ENCODE data around the gene LAPTM4A. TPM values are rescaled to one million over a fixed set of nuclear protein-coding genes. Genes with fewer than 3 reads are reported as not detected.
A peak's percentile ranks its signal among the peaks of the same experiment; 100 is the strongest.

Gene LAPTM4A
- total and polyA plus RNA-seq, 4 donors, result 211 to 327 (median 246) TPM

DNA sequence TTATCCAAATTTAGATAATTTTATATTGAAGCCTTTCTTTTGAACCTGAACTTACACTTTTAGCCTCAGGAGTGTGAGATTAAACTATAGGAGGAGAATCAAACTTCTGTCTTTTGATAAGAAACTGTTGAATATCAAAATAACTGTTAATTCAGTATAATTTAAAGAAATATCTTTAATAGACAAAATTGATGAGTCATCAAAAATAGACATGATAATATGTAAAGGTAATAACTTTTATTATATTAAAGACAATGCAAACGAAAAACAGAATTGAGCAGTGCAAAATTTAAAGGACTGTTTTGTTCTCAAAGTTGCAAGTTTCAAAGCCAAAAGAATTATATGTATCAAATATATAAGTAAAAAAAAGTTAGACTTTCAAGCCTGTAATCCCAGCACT lies 59.5 kb downstream of the LAPTM4A start:
- ATAC-seq (ENCODE audit: low FRiP score), result no peak
- Histone ChIP-seq H3K9me3 (ENCODE audit: control insufficient read depth, low read length) (no peaks in the 10 kb centered on the region), H3K27me3 (ENCODE audit: control insufficient read depth in 1 of 2, insufficient read depth in 2 of 2, low read length in 1 of 2) (no peaks in the 10 kb centered on the region), H3K4me1 (ENCODE audit: control insufficient read depth in 1 of 2, insufficient read depth in 2 of 2, low read length in 2 of 2) (no peaks in the 10 kb centered on the region), H3K36me3 (ENCODE audit: control insufficient read depth in 1 of 2, insufficient read depth in 2 of 2, low read length in 1 of 2) (no peaks in the 10 kb centered on the region), H3K27ac (ENCODE audit: low read depth in 1 of 2, low read length in 2 of 2) (no peak overlapping the region), H3K4me3 (ENCODE audit: low read length in 2 of 2) (no peak overlapping the region)
- no peak for DNase-seq
- intact Hi-C loops (cut with DNase I), result loop anchor here in 1 of 2 donors (2.0 kb wide), 1 partner anchor 21 kb away; the partner anchor contains the start of gene MATN3
- 84 to 95% methylated on average over 1 of the region's 1 CpG for WGBS, 2 donors

DNA sequence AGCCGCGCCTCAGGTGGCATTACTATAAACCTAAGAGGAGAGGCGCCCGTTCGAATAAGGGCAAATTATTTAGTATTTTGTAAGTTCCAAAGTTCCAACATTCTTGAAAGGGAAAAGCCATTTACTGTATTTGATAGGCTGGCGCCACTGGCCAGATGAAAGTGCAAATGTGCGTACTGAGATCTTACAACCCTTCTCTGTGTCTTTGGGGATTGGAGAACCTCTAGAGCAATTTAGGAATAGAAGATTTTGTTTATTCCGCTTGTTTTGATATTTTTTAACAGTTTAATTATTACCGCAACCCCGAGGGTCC lies 61.1 kb downstream of the LAPTM4A start:
- Histone ChIP-seq H3K27ac (ENCODE audit: low read depth in 1 of 2, low read length in 2 of 2) (no peak overlapping the region), H3K9me3 (ENCODE audit: control insufficient read depth, low read length) (no peaks in the 10 kb centered on the region), H3K27me3 (ENCODE audit: control insufficient read depth in 1 of 2, insufficient read depth in 2 of 2, low read length in 1 of 2) (no peaks in the 10 kb centered on the region), H3K4me3 (ENCODE audit: low read length in 2 of 2) (peak overlapping the region; percentile 43 to 81), H3K36me3 (ENCODE audit: control insufficient read depth in 1 of 2, insufficient read depth in 2 of 2, low read length in 1 of 2) (no peaks in the 10 kb centered on the region), H3K4me1 (ENCODE audit: control insufficient read depth in 1 of 2, insufficient read depth in 2 of 2, low read length in 2 of 2) (no peaks in the 10 kb centered on the region)
- DNase-seq (no peak), ATAC-seq (ENCODE audit: low FRiP score) (no peak)
- intact Hi-C loops (cut with DNase I), result loop anchor here in 1 of 2 donors (2.0 kb wide), 1 partner anchor 22 kb away; the partner anchor contains the start of gene MATN3
- 13% methylated on average over 10 of the region's 10 CpGs for WGBS, 2 donors

DNA sequence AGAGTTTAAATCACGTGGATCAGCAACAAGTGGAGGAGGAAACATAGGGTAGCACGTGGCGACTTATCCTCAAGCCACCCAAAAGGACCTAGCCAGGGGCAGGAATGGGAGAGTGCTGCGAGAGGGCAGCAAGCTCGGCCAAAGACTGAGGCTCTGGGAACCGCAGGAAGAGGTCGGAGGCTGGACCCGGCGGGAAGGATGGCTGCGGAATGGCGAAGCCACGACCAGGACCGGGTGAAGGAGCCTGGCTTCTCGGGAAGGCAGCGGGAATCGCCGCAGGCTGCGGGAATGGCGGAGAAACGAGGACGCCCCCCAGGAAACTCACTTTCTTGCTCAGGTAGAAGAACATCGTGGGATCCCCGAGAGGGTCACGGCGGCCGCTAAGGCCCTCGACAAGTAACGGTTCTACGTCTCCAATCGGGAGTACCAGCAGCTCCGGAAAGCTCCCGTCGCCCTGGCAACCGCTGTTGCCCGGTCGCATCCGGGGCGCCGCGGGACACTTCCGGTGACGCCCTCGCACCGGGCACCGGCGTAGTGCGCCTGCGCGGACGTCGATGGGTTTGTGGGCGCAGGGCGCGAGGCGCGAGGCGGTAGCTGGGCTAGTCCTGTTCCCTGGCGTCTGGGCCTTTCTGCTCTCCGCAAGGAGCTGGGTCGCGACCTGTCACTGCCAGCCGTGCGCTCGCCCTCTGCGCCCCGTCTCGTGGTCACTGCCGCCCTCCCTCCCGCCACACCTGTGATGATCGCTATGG lies 61.6 kb downstream of the LAPTM4A start, which contains the start of gene WDR35:
TSS of gene WDR35 (minus strand) at position 439 of the 749 bp plus-strand sequence. CDS start at position 349, 90 bp downstream.
- peak within 1 kb of the TSS in 1 of 2 donors; percentile 72 for H3K27ac ChIP-seq (ENCODE audit: low read depth in 1 of 2, low read length in 2 of 2)
- intact Hi-C loops (cut with DNase I), result loop anchor here in 1 of 2 donors (2.0 kb wide), 1 partner anchor 23 kb away; the partner anchor contains the start of gene MATN3
- H3K27me3 ChIP-seq (ENCODE audit: control insufficient read depth in 1 of 2, insufficient read depth in 2 of 2, low read length in 1 of 2), result no peaks in the 10 kb centered on the region
- peak; percentile 98 for ATAC-seq (ENCODE audit: low FRiP score)
- 0% methylated on average over 69 to 70 of the region's 70 CpGs for WGBS, 2 donors
- peak within 1 kb of the TSS; percentile 43 to 81 for H3K4me3 ChIP-seq (ENCODE audit: low read length in 2 of 2)
- DNase-seq, result peak; percentile 94 to 97
- H3K36me3 ChIP-seq (ENCODE audit: control insufficient read depth in 1 of 2, insufficient read depth in 2 of 2, low read length in 1 of 2), result no peaks in the 10 kb centered on the region
- H3K9me3 ChIP-seq (ENCODE audit: control insufficient read depth, low read length), result no peaks in the 10 kb centered on the region
- H3K4me1 ChIP-seq (ENCODE audit: control insufficient read depth in 1 of 2, insufficient read depth in 2 of 2, low read length in 2 of 2), result no peaks in the 10 kb centered on the region

DNA sequence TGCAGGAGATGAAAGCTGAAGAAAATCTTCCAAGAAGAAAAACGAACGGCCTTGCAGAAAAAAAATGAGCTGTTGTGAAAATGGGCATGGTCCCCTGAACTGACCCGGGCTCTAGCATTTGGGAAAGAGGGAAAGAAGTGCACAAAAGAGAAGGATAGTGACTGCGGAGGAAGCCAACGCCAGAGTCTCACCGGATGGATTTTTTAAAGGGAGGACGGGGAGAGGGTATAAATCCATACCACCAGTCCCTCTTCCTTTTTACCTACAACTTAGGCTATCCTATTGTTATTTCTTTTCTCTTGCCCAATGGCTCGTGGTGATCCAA lies 62.1 kb downstream of the LAPTM4A start:
- Histone ChIP-seq H3K4me3 (ENCODE audit: low read length in 2 of 2) (peak overlapping the region; percentile 43 to 81), H3K4me1 (ENCODE audit: control insufficient read depth in 1 of 2, insufficient read depth in 2 of 2, low read length in 2 of 2) (no peaks in the 10 kb centered on the region), H3K27me3 (ENCODE audit: control insufficient read depth in 1 of 2, insufficient read depth in 2 of 2, low read length in 1 of 2) (no peaks in the 10 kb centered on the region), H3K27ac (ENCODE audit: low read depth in 1 of 2, low read length in 2 of 2) (peak overlapping the region in 1 of 2 donors; percentile 72), H3K9me3 (ENCODE audit: control insufficient read depth, low read length) (no peaks in the 10 kb centered on the region), H3K36me3 (ENCODE audit: control insufficient read depth in 1 of 2, insufficient read depth in 2 of 2, low read length in 1 of 2) (no peaks in the 10 kb centered on the region)
- intact Hi-C loops (cut with DNase I), result no loop called here
- DNase-seq, result no peak
- 3% methylated on average over 8 of the region's 8 CpGs for WGBS, 2 donors
- no peak for ATAC-seq (ENCODE audit: low FRiP score)

DNA sequence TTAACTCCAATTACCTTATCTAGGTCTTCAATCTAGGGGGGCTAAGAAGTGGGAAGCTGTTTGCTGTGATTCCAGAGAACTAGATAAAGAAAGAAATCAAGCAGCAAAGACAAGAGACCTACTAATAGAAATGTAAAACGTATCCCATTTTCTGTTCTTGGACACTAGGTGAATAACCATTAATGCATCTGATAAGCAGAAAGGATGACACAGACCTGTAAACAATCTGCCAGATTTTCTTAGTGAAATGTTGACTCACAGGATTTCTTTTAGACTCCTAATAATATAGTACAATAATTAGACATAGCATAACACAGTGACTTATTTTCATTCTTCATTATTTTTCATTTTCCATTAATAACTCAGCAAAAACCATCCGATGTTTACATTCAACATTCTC lies 62.8 kb downstream of the LAPTM4A start:
- Histone ChIP-seq H3K4me3 (ENCODE audit: low read length in 2 of 2) (no peak overlapping the region), H3K27me3 (ENCODE audit: control insufficient read depth in 1 of 2, insufficient read depth in 2 of 2, low read length in 1 of 2) (no peaks in the 10 kb centered on the region), H3K4me1 (ENCODE audit: control insufficient read depth in 1 of 2, insufficient read depth in 2 of 2, low read length in 2 of 2) (no peaks in the 10 kb centered on the region), H3K36me3 (ENCODE audit: control insufficient read depth in 1 of 2, insufficient read depth in 2 of 2, low read length in 1 of 2) (no peaks in the 10 kb centered on the region), H3K9me3 (ENCODE audit: control insufficient read depth, low read length) (no peaks in the 10 kb centered on the region), H3K27ac (ENCODE audit: low read depth in 1 of 2, low read length in 2 of 2) (no peak overlapping the region)
- DNase-seq (no peak), ATAC-seq (ENCODE audit: low FRiP score) (no peak)
- intact Hi-C loops (cut with DNase I), result no loop called here
- WGBS, 2 donors, result 48 to 69% methylated on average over 2 of the region's 2 CpGs

DNA sequence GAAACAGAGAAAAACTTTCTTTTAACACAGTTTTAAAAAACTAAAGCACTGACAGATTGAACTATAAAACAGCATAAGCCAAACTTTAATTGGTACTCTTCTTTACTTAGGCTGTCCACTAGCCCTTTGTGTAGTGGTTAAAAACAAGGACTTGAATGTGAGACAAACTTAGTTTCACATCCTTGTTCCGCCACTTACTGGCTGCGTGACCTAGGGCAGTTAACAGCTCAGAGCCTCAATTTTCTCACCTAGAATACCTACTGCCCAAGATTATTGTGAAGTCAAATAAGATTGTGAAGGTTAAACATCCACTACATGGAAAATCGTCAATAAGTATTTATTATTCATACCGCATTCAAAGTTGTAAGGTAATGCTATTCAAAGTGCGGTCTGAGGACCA lies 63.5 kb downstream of the LAPTM4A start:
- Histone ChIP-seq H3K27me3 (ENCODE audit: control insufficient read depth in 1 of 2, insufficient read depth in 2 of 2, low read length in 1 of 2) (no peaks in the 10 kb centered on the region), H3K4me3 (ENCODE audit: low read length in 2 of 2) (no peak overlapping the region), H3K36me3 (ENCODE audit: control insufficient read depth in 1 of 2, insufficient read depth in 2 of 2, low read length in 1 of 2) (no peaks in the 10 kb centered on the region), H3K9me3 (ENCODE audit: control insufficient read depth, low read length) (no peaks in the 10 kb centered on the region), H3K27ac (ENCODE audit: low read depth in 1 of 2, low read length in 2 of 2) (no peak overlapping the region), H3K4me1 (ENCODE audit: control insufficient read depth in 1 of 2, insufficient read depth in 2 of 2, low read length in 2 of 2) (no peaks in the 10 kb centered on the region)
- intact Hi-C loops (cut with DNase I), result no loop called here
- DNase-seq, result no peak
- 96 to 98% methylated on average over 5 of the region's 5 CpGs for WGBS, 2 donors
- ATAC-seq (ENCODE audit: low FRiP score), result no peak

Other genes starting within 250 kb of the LAPTM4A start
- gene TTC32, start 149.6 kb downstream of the LAPTM4A start, total RNA-seq, result 10 to 100 TPM; 11.4 to 17.9 TPM
- gene TTC32, start 149.6 kb downstream of the LAPTM4A start, polyA plus RNA-seq, result 10 to 100 TPM in 1 of 2 donors, 1 to 10 TPM in 1; 2.8 to 33.9 TPM
- 1 to 10 TPM; 7.5 to 9.8 TPM for gene WDR35, start 61.5 kb downstream of the LAPTM4A start, total RNA-seq
- 1 to 10 TPM; 1.9 to 5.9 TPM for gene WDR35, start 61.5 kb downstream of the LAPTM4A start, polyA plus RNA-seq
- 1 to 10 TPM; 1.6 to 1.8 TPM for gene MATN3, start 39.0 kb downstream of the LAPTM4A start, total RNA-seq
- 1 to 10 TPM in 1 of 2 donors, under 1 TPM in 1; 0.13 to 1.9 TPM for gene MATN3, start 39.0 kb downstream of the LAPTM4A start, polyA plus RNA-seq
- gene SDC1, start 173.5 kb upstream of the LAPTM4A start, total RNA-seq, result 1 to 10 TPM in 1 of 2 donors, under 1 TPM in 1; 0.66 to 1.4 TPM
- 1 to 10 TPM; 1.5 to 5.4 TPM for gene SDC1, start 173.5 kb upstream of the LAPTM4A start, polyA plus RNA-seq